GM12878 (cell line): Measurements from ENCODE around the gene SPRR2A. TPM values are rescaled to one million over a fixed set of nuclear protein-coding genes. Genes with fewer than 3 reads are reported as not detected.

ENCODE experiments used
- ATAC-seq: fragments of 200-7000 bp; cut with Tn5 transposase; 3 replicates; pipeline ENCODE4 v1.9.1; 2020; ENCODE audit warnings: mild to moderate bottlenecking, moderate library complexity
- Bru-seq: library from RNA; stranded (reverse); fragments of 400-500 nt; gene quantifications from one replicate; lab custom pipeline; 2021; lab: Mats Ljungman, UMichigan
- BruChase-seq, 2 experiments: library from RNA; stranded (reverse); fragments of 400-500 nt; gene quantifications; one replicate each; lab custom pipeline; 2021; lab: Mats Ljungman, UMichigan
- BruUV-seq: library from RNA; stranded (reverse); fragments of 400-500 nt; replicated peaks from 2 replicates; lab custom pipeline; 2021; lab: Mats Ljungman, UMichigan
- CTCF ChIA-PET: fragments of 300-600 bp; sonication (Branson Sonifier 250); formaldehyde crosslinking; extraction: SDS; loops from one replicate; lab custom pipeline; 2021; ENCODE audit warnings: inconsistent platforms; lab: Yijun Ruan, JAX
- POLR2A ChIA-PET: fragments of 350-600 bp; formaldehyde crosslinking; extraction: SDS; loops from one replicate; lab custom pipeline; 2021; ENCODE audit warnings: inconsistent platforms; lab: Charles Lee
- RAD21 ChIA-PET: fragments of 300-600 bp; sonication (Branson Sonifier 250); formaldehyde crosslinking; loops from one replicate; lab custom pipeline; 2023; ENCODE audit warnings: antibody characterized with exemption; ENCODE audit not compliant: unreplicated experiment; lab: Charles Lee
- SMC1A ChIA-PET: fragments of 300-600 bp; sonication (Branson Sonifier 250); formaldehyde crosslinking; loops from one replicate; lab custom pipeline; 2023; ENCODE audit not compliant: unreplicated experiment, uncharacterized antibody; lab: Charles Lee
- DNase-seq: peaks from one replicate; pipeline ENCODE4 v3.0.0-alpha.2; 2011; ENCODE audit warnings: low read depth, low spot score
- FAIRE-seq: peaks from 3 replicates; lab custom pipeline; 2011; peaks lifted over from hg19 to GRCh38; lab: Jason Lieb, UNC
- H2AFZ ChIP-seq: 2 replicates; pipeline ENCODE4 v1.6.0; 2011; ENCODE audit warnings: low read depth, low read length, control low read depth; ENCODE audit not compliant: control insufficient read depth
- H3K27ac ChIP-seq: 2 replicates; pipeline ENCODE4 v1.5.1; 2011; ENCODE audit warnings: control low read depth; ENCODE audit not compliant: control insufficient read depth, insufficient read depth
- H3K27me3 ChIP-seq, 2 experiments: replicated peaks in 1 of 2; 2 replicates each; pipeline versions ENCODE4 v1.6.0 to v1.6.1; 2011; ENCODE audit warnings: low read length in 1 of 2; ENCODE audit not compliant: control insufficient read depth in 2 of 2, insufficient read depth in 2 of 2
- H3K36me3 ChIP-seq, 2 experiments: 2 replicates each; pipeline ENCODE4 v1.5.1; 2011; ENCODE audit warnings: low read length in 1 of 2; ENCODE audit not compliant: control insufficient read depth in 2 of 2, insufficient read depth in 2 of 2
- H3K4me1 ChIP-seq: 2 replicates; pipeline ENCODE4 v1.6.1; 2011; ENCODE audit warnings: mild to moderate bottlenecking, low read length, moderate library complexity, mixed read lengths; ENCODE audit not compliant: control insufficient read depth, insufficient read depth
- H3K4me2 ChIP-seq: 2 replicates; pipeline ENCODE4 v1.6.0; 2011; ENCODE audit warnings: control low read depth; ENCODE audit not compliant: control insufficient read depth, insufficient read depth
- H3K4me3 ChIP-seq: fragments of 200-600 bp; sonication (generic); 2 replicates; pipeline ENCODE4 v1.5.1; 2016
- H3K79me2 ChIP-seq: 2 replicates; pipeline ENCODE4 v1.6.0; 2011; ENCODE audit warnings: low read length; ENCODE audit not compliant: control insufficient read depth, insufficient read depth
- H3K9ac ChIP-seq: 2 replicates; pipeline ENCODE4 v1.8.0; 2011; ENCODE audit warnings: low read length, control low read depth, mixed read lengths; ENCODE audit not compliant: control insufficient read depth, insufficient read depth
- H3K9me3 ChIP-seq: replicated peaks from 3 replicates; pipeline ENCODE4 v1.5.1; 2011; ENCODE audit warnings: mild to moderate bottlenecking, low read length; ENCODE audit not compliant: control insufficient read depth, insufficient read depth
- H4K20me1 ChIP-seq: 2 replicates; pipeline ENCODE4 v1.6.0; 2011; ENCODE audit not compliant: control insufficient read depth, insufficient read depth
- CHD4 ChIP-seq: fragments of 200-600 bp; sonication (generic); IDR thresholded peaks from 2 replicates; pipeline ENCODE4 v1.6.1; 2016; ENCODE audit warnings: mild to moderate bottlenecking
- E2F8 ChIP-seq: fragments of 450-650 bp; IDR thresholded peaks from 2 replicates; pipeline ENCODE4 v1.6.1; 2018; ENCODE audit warnings: mild to moderate bottlenecking, low read depth, moderate library complexity; ENCODE audit not compliant: partially characterized antibody
- IKZF1 ChIP-seq: fragments of 450-650 bp; conservative IDR thresholded peaks from 2 replicates; pipeline ENCODE4 v1.6.1; 2017; ENCODE audit warnings: antibody characterized with exemption, mild to moderate bottlenecking
- IRF4 ChIP-seq: IDR thresholded peaks from 2 replicates; pipeline ENCODE4 v1.6.1; 2011; ENCODE audit warnings: low read depth, low read length
- MXI1 ChIP-seq: fragments of 150-350 bp; IDR thresholded peaks from 2 replicates; pipeline ENCODE4 v1.6.1; 2011; ENCODE audit warnings: low read depth, mild to moderate bottlenecking, inconsistent platforms, low read length, improper control_type of control experiment
- MYB ChIP-seq: fragments of 150-350 bp; IDR thresholded peaks from 2 replicates; pipeline ENCODE4 v1.6.1; 2014; ENCODE audit warnings: mild to moderate bottlenecking, low read depth, low read length, borderline replicate concordance
- NBN ChIP-seq: fragments of 450-650 bp; IDR thresholded peaks from 2 replicates; pipeline ENCODE4 v1.6.1; 2016
- PKNOX1 ChIP-seq: fragments of 450-650 bp; IDR thresholded peaks from 2 replicates; pipeline ENCODE4 v1.6.1; 2016; ENCODE audit warnings: mild to moderate bottlenecking
- POLR2AphosphoS2 ChIP-seq: IDR thresholded peaks from 2 replicates; pipeline ENCODE4 v1.6.1; 2011; ENCODE audit warnings: low read depth, mild to moderate bottlenecking, low read length, improper control_type of control experiment, moderate library complexity
- RELB ChIP-seq: fragments of 450-650 bp; IDR thresholded peaks from 2 replicates; pipeline ENCODE4 v1.6.1; 2017; ENCODE audit warnings: low read depth, mild to moderate bottlenecking, moderate library complexity
- SPI1 ChIP-seq: IDR thresholded peaks from 2 replicates; pipeline ENCODE4 v1.6.1; 2011; ENCODE audit warnings: low read depth, mild to moderate bottlenecking, low read length, moderate library complexity, borderline replicate concordance; ENCODE audit not compliant: insufficient read depth
- TCF3 ChIP-seq: IDR thresholded peaks from 2 replicates; pipeline ENCODE4 v1.6.1; 2012; ENCODE audit warnings: low read depth, mild to moderate bottlenecking, low read length, borderline replicate concordance; ENCODE audit not compliant: insufficient read depth
- WGBS: methylation state at CpG from one replicate; pipeline ENCODE4 v1.1.6; 2016; ENCODE audit warnings: low lambda C conversion rate; ENCODE audit not compliant: insufficient replicate concordance, insufficient coverage; ENCODE audit errors: missing lambda C conversion rate; 5-methylcytosine and 5-hydroxymethylcytosine counted together
- in situ Hi-C: fragments of 300-500 bp; cut with MboI; formaldehyde crosslinking; loops from 9 replicates; pipeline ENCODE4 v1.14.3; 2018; ENCODE audit warnings: mixed read lengths
- intact Hi-C: fragments of 100-400 bp; cut with micrococcal nuclease; formaldehyde crosslinking; loops from one replicate; pipeline ENCODE4 v1.14.2; 2022; ENCODE audit not compliant: unreplicated experiment
- long read RNA-seq, 2 experiments: library from polyadenylated mRNA; unstranded; transcript quantifications; one replicate each; pipeline ENCODE4 v2.0.0, GENCODE V29; 2019 to 2020
- polyA minus RNA-seq, 3 experiments: library from RNA; depleted of rRNA, polyadenylated mRNA; stranded (reverse); fragments of >200 nt; gene quantifications; 2 replicates each; pipeline ENCODE4 v1.2.3, GENCODE V29; 2011
- polyA plus RNA-seq, 11 experiments: library from polyadenylated mRNA; depleted of rRNA in 4 of 11; unstranded in 6 of 11; stranded (reverse) in 5 of 11; fragments of >200 nt; fragmentation: Nextera tagmentation in 4 of 11; fragmentation: Illumina TruSeq in 1 of 11; extraction: Ambion mirVana in 4 of 11; extraction: Trizol in 1 of 11; gene quantifications; 1 replicate in 1 of 11; 2 replicates in 10 of 11; pipeline versions ENCODE4 v1.2.1 to v1.2.3, GENCODE V29; 2011 to 2016; ENCODE audit warnings: inconsistent platforms in 2 of 11, missing spikeins in 2 of 11, low read depth in 1 of 11
- total RNA-seq, 4 experiments: library from RNA; depleted of rRNA in 3 of 4; stranded (reverse); fragments of >200 nt in 3 of 4; fragmentation: Illumina TruSeq in 1 of 4; extraction: Trizol in 1 of 4; gene quantifications; 2 replicates each; pipeline versions ENCODE4 v1.2.1 to v1.2.3, GENCODE V29; 2013 to 2021

The SPRR2A gene
- total RNA-seq (2013; cell fraction: nucleolus; rRNA removed), result not detected in 2 replicates
- total RNA-seq (2014; rRNA removed) (not detected in 2 replicates), total RNA-seq (2014; rRNA removed; fragmentation: Illumina TruSeq; extraction: Trizol) (not detected in 2 replicates), total RNA-seq (2021) (not detected in 2 replicates), polyA plus RNA-seq (2011; rRNA removed) (not detected in 2 replicates), polyA plus RNA-seq (2014; fragmentation: Illumina TruSeq; extraction: Trizol) (not detected in 2 replicates), polyA plus RNA-seq (2014; fragmentation: Nextera tagmentation; extraction: Ambion mirVana) (not detected), polyA plus RNA-seq (2014; rRNA removed) (not detected in 2 replicates), polyA plus RNA-seq (2016; fragmentation: Nextera tagmentation; extraction: Ambion mirVana) (not detected), polyA minus RNA-seq (2011; rRNA and poly(A)+ RNA removed) (not detected in 2 replicates), Bru-seq, nascent RNA (not detected), BruChase-seq, experiment 1, labeled RNA remaining after a 6-hour chase (not detected), BruChase-seq, experiment 2, labeled RNA remaining after a 2-hour chase (not detected)
- polyA plus RNA-seq (2011; ENCODE audit: low read depth), result not detected
- 0.38 TPM in 1 of 2 replicates, not detected in the other for polyA plus RNA-seq (2011; cell fraction: cytosol; rRNA removed)
- not detected in 2 replicates for polyA plus RNA-seq (2011; cell fraction: nucleus; rRNA removed)
- polyA plus RNA-seq (2012), result not detected in 2 replicates
- polyA minus RNA-seq (2011; cell fraction: cytosol; rRNA and poly(A)+ RNA removed), result not detected in 2 replicates
- not detected in 2 replicates for polyA minus RNA-seq (2011; cell fraction: nucleus; rRNA and poly(A)+ RNA removed)
- long read RNA-seq, experiment 1, result 0 reads
- long read RNA-seq, experiment 2, result 0 reads

GRCh38 chr1:153057375-153057774 lies at the start of gene SPRR2A:
SPRR2A (minus strand) TSS chr1:153057512; CDS start chr1:153056735, 777 bp downstream.
- intact Hi-C loops, result no loop called here
- POLR2A ChIA-PET, result no interaction called here
- in situ Hi-C loops, result no loop called here
- CTCF ChIA-PET, result interaction anchor here (0.7 to 1.3 kb wide), 3 partner anchors 98 to 163 kb away, joined by 3 read pairs; no protein-coding TSS in a partner anchor
- BruUV-seq, result no TSS peak
- H3K27me3 ChIP-seq, result no peaks in the 10 kb centered on the region
- no peaks in the 10 kb centered on the region for H3K79me2 ChIP-seq
- TF ChIP-seq TCF3 (no peak), MXI1 (no peak), NBN (no peak), IKZF1 (peak; percentile 21; the same call in 1 of the 2 replicates), SPI1 (peak; percentile 46), IRF4 (no peak), CHD4 (no peak), MYB (no peak), E2F8 (no peak), POLR2AphosphoS2 (no peak), RELB (no peak), PKNOX1 (no peak)
- 3% methylated on average over 2 of the region's 2 CpGs for WGBS
- no peak within 1 kb of the TSS for H3K4me3 ChIP-seq
- ATAC-seq, result peak; percentile 36; the same call in 1 of the 3 replicates
- DNase-seq, result no peak
- RAD21 ChIA-PET, result no interaction called here
- no peaks in the 10 kb centered on the region for H4K20me1 ChIP-seq
- no peaks in the 10 kb centered on the region for H3K36me3 ChIP-seq
- no peak within 1 kb of the TSS for H3K4me2 ChIP-seq
- no peak within 1 kb of the TSS for H2AFZ ChIP-seq
- H3K27ac ChIP-seq, result no peak within 1 kb of the TSS
- no peaks in the 10 kb centered on the region for H3K9me3 ChIP-seq
- SMC1A ChIA-PET, result no interaction called here
- H3K4me1 ChIP-seq, result no peaks in the 10 kb centered on the region; the same call in 1 of the 2 replicates
- no peak for FAIRE-seq
- no peak within 1 kb of the TSS for H3K9ac ChIP-seq
